HG03575 (cell line): ENCODE data around the gene CRTC1.
"Not testable (repeated sequence)": the region's sequence is repeated elsewhere in the genome, so short reads cannot be mapped to it uniquely, and the experiment has no call there.

ENCODE experiments used
- ATAC-seq: cut with Tn5 transposase; IDR thresholded peaks from one replicate; pipeline ENCODE4 v1.9.1; 2021; ENCODE audit not compliant: unreplicated experiment, insufficient number of reproducible peaks, low FRiP score; ENCODE audit errors: extremely low read depth

Gene CRTC1

DNA sequence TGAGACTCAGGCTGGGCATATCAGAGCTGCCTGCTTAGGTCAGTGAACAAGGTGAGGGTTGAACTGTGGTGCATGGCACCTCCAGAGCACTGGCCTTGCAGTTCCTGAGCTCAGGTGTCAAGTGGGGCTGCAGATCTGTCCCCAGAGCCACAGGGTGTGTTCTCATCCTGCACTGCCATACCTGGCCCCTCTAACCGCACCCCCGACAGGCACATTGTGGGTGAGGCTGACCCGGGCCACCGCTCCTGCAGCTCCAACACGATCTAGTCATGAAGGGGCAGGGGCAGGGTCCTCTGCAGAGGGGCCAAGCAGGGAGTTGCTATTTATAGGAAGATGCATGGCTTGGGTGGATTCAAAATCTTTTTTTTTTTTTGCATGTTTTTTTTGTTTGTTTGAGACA is 16.7 kb upstream of the CRTC1 start:
- no peak for ATAC-seq

DNA sequence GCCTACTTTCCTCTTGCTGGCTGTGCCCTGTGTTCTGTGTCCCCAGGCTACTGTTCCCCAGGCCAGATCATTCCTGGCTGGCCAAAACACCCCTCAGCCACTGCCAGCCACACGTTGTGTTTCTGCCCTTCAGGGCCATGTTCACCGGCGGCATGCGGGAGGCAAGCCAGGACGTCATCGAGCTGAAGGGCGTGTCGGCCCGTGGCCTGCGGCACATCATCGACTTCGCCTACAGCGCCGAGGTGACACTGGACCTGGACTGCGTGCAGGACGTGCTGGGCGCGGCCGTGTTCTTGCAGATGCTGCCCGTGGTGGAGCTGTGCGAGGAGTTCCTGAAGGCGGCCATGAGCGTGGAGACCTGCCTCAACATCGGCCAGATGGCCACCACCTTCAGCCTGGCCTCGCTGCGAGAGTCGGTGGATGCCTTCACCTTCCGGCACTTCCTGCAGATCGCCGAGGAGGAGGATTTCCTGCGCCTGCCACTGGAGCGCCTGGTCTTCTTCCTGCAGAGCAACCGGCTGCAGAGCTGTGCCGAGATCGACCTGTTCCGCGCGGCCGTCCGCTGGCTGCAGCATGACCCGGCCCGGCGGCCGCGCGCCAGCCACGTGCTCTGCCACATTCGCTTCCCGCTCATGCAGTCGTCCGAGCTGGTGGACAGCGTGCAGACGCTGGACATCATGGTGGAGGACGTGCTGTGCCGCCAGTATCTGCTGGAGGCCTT is 15.8 kb upstream of the CRTC1 start:
- ATAC-seq, result no peak

DNA sequence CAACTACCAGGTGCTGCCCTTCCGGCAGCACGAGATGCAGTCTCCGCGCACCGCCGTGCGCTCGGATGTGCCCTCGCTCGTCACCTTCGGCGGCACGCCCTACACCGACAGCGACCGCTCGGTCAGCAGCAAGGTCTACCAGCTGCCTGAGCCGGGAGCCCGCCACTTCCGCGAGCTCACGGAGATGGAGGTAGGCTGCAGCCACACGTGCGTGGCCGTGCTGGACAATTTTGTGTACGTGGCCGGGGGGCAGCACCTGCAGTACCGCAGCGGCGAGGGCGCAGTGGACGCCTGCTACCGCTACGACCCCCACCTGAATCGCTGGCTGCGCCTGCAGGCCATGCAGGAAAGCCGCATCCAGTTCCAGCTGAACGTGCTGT is 15.2 kb upstream of the CRTC1 start:
- no peak for ATAC-seq

DNA sequence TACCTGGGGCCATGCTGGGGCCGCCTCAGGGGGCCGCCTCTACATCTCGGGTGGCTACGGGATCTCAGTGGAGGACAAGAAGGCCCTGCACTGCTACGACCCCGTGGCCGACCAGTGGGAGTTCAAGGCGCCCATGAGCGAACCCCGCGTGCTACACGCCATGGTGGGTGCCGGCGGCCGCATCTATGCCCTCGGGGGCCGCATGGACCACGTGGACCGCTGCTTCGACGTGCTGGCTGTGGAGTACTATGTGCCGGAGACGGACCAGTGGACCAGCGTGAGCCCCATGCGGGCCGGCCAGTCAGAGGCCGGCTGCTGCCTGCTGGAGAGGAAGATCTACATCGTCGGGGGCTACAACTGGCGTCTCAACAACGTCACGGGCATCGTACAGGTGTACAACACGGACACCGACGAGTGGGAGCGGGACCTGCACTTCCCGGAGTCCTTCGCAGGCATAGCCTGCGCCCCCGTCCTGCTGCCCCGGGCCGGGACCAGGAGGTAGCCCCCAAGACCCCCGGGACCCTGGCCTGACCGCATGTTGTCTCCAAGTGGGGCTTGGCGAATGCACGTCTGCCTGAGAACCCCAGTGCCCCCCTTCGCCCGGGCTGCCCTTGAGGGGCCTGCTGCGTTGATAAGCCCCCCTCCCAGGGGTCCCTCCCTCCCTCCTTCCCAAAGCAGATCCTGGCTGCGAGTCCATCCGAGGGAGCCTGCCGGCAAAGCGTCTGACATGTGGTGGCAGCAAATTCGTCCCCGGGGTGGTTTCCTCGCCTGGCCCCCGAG is 14.5 kb upstream of the CRTC1 start:
- ATAC-seq, result no peak

GRCh38 chr19:18669524-18669817 is 14.0 kb upstream of the CRTC1 start:
- ATAC-seq, result no peak

GRCh38 chr19:18669883-18670282 is 13.6 kb upstream of the CRTC1 start:
- ATAC-seq, result no peak

- ATAC-seq, result no peak
Observed at GRCh38 chr19:18670312-18670711, 13.2 kb upstream of the CRTC1 start.

DNA sequence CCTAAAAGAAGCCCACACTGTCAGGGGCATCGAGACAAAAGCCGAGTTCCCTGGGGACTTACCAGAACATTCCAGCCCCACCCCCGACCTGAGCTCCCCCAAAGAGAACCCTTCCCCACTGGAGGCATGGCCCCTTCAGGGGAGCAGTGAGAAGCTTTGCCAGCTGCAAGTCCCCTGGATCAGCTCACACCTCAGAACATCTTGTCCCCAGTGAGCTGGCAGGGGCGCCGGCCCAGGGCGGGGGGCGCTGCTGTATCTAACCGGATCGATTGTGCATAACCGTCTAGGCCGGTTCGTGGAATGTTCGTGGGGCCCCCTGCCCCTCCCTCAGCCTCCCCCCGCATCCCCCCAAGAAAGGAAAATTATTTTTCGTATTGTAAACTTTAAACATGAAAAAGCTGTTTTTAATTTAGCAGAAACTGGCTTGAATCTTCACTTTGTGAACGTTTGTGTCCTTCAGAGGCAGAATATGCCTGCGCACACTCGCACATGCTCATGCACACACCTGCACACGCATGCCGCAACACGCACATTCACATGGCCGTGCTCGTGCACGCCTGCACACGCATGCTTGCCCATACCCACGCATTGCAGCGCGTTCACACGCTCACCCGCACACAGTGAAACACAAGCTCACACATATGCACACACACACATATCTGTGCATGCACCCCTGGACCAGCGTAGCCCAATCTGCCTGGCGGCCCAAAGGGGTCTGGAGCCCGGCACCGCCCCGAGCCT is 12.0 kb upstream of the CRTC1 start:
- ATAC-seq, result no peak

- no peak for ATAC-seq
Observed at GRCh38 chr19:18672044-18672451, 11.4 kb upstream of the CRTC1 start.

DNA sequence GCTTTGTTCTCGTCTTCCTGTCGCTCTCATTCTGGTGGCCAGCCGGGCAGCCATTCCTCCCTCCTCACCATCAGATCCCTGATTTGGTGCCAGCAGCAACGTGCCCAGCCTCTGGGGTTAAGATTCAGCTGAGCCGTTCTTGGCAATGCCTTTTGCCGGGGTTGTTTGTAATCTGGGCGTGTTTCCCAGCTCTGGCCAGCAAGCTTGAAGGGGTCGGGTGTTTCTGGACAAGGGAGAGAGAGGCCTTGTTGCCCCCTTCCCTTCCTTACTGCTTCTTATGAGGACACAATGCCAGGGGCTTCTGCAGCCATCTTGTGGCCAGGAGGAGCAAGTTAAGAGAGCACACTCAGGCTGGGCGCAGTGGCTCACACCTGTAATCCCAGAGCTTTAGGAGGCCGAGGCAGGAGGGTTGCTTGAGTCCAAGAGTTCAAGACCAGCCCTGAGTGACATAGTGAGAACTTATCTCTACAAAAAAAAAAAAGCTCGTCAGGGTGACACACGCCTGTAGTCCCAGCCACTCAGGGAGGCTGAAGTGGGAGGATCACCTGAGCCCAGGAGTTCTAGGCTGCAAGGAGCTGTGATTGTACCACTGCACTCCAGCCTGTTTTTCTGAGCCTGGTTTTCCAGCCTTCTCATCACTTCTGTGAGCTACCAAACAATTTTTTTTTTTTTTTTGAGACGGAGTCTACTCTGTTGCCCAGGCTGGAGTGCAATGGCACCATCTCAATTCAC is 10.7 kb upstream of the CRTC1 start:
- ATAC-seq, result no peak

- ATAC-seq, result no peak
Observed at GRCh38 chr19:18674616-18675015, 8.9 kb upstream of the CRTC1 start.

- no peak for ATAC-seq
Observed at GRCh38 chr19:18675779-18676178, 7.7 kb upstream of the CRTC1 start.

DNA sequence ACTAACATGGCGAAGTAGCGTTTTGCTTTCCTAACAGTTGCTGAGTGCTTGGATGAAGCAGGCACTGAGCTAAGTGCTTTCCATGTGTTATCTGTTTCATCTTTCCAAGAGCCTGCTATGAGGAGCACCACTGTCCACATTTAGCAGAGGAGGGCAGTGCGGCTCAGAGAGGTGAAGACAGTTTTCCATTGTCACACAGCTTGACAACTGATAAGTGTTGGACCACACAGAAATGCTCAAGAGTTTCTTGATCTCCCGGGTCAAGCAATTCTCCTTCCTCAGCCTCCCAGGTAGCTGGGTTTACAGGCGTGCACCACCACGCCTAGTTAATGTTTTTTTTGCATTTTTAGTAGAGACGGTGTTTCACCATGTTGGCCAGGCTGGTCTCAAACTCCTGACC is 6.8 kb upstream of the CRTC1 start:
- no peak for ATAC-seq

DNA sequence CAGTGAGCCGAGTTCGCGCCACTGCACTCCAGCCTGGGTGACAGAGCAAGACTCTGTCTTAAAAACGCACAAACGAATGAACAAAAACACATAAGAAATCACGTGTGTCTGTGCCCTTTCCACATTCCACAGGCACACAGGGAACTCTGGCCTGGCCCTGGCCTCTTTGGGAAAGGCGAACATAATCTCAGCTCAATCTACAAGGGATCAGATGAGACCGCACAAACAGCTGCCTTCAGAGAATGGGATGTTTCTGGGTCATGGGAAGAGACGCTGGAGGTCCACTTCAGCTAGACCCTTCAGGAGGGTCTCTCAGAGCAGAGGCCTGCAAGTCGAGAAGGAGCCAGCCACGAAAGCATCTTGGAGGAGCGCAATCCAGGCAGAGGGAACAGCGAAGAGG is 6.3 kb upstream of the CRTC1 start:
- ATAC-seq, result no peak

GRCh38 chr19:18680148-18680547 is 3.3 kb upstream of the CRTC1 start:
- ATAC-seq, result not testable (repeated sequence)

DNA sequence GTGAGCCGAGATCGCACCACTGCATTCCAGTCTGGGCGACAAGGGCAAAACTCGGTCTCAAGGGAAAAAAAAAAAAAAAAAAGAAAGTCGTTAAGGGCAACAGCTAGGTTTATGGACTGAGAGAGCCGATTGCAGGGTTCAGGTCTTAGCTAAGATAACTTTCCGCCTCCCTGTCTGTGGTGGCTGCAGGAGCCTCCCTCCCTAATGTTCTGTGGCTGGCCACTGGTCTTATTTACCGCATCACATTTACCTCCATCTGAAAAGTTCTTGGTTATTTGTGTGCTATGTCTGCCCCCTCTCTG is 722 bp upstream of the CRTC1 start:
- no peak for ATAC-seq

GRCh38 chr19:18683958-18684641 is 620 bp downstream of the CRTC1 start:
- ATAC-seq, result no peak

DNA sequence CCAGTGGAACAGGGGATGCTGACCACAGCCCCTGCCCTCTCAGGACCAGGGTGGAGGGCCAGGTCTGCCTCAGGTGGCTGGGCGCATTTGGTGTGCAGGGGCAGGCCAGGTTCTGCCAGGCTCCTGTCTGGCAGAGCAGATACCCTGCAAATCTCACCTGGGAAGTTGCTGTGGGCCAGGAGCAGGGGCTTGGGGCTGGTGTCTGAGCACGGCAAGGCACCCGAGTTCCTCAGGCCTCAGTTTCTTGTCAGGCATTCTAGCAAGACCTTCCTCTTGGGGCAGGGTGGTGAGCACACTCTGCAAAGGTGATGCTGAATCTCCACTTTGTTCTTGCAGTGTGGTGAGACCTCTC is 1.1 kb downstream of the CRTC1 start:
- no peak for ATAC-seq

DNA sequence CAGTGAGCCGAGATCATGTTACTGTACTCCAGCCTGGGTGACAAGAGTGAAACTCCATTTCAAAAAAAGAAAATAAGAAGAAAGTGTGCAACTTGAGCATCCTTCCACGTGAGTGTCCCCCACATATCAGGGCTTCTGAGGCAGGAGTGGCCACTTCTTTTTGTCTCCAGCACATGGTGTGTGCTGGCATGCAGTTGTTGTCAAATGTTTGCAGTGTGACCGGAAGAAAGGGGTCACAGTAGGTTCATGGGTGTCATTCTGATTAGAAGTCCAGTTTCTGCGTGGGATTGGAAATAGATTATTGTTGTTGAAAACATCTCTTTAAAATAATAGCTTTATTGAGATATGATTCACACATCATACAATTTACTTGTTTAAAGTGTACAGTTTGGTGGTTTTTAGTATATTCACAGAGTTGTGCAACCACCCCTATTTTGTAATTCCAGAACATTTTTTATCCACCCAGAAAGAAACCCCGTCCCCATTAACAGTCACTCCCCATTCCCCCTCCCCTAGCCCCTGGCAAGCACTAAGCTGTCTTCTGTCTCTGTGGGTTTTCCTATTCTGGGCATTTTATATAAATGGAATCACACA is 2.2 kb downstream of the CRTC1 start:
- no peak for ATAC-seq
